Panc1 (cell line): Measurements from ENCODE around the gene OTUD7B. TPM values are rescaled to one million over a fixed set of nuclear protein-coding genes. Genes with fewer than 3 reads are reported as not detected.

Experiments
- ATAC-seq: fragments of 200-7000 bp; cut with Tn5 transposase; 2 replicates; pipeline ENCODE4 v1.9.1; 2020; ENCODE audit warnings: mild to moderate bottlenecking, moderate library complexity
- BruUV-seq: library from RNA; stranded (reverse); fragments of 400-500 nt; replicated peaks from 2 replicates; lab custom pipeline; 2021; lab: Mats Ljungman, UMichigan
- CTCF ChIA-PET: fragments of 300-600 bp; sonication (Branson Sonifier 250); formaldehyde crosslinking; loops from one replicate; lab custom pipeline; 2022; ENCODE audit warnings: antibody characterized with exemption; lab: Charles Lee
- POLR2A ChIA-PET: fragments of 300-600 bp; sonication (Branson Sonifier 250); formaldehyde crosslinking; loops from one replicate; lab custom pipeline; 2022; ENCODE audit warnings: antibody characterized with exemption; lab: Charles Lee
- DNase-seq: peaks from one replicate; pipeline ENCODE4 v3.0.0-alpha.2; 2010; ENCODE audit warnings: low read depth, low spot score
- H3K27ac ChIP-seq: 2 replicates; pipeline ENCODE4 v1.5.1; 2011; ENCODE audit warnings: mild to moderate bottlenecking, low read length, inconsistent platforms
- H3K27me3 ChIP-seq: fragments of 200-500 bp; sonication (Bioruptor generic); 2 replicates; pipeline ENCODE4 v1.6.0; 2014; ENCODE audit warnings: low read length, inconsistent platforms; ENCODE audit not compliant: control insufficient read depth, insufficient read depth
- H3K36me3 ChIP-seq: fragments of 200-500 bp; sonication (Bioruptor generic); 2 replicates; pipeline ENCODE4 v1.5.1; 2014; ENCODE audit warnings: inconsistent platforms, mild to moderate bottlenecking, low read length, moderate library complexity; ENCODE audit not compliant: control insufficient read depth, insufficient read depth
- H3K4me1 ChIP-seq: 2 replicates; pipeline ENCODE4 v1.5.1; 2011; ENCODE audit warnings: inconsistent platforms, mild to moderate bottlenecking, low read length, moderate library complexity; ENCODE audit not compliant: control insufficient read depth, insufficient read depth
- H3K4me3 ChIP-seq, 2 experiments: 2 replicates each; pipeline ENCODE4 v1.5.1; 2011 to 2012; ENCODE audit warnings: low read depth in 2 of 2, low read length in 2 of 2, mild to moderate bottlenecking in 2 of 2, inconsistent platforms in 1 of 2, moderate library complexity in 1 of 2
- H3K9me3 ChIP-seq: fragments of 200-500 bp; sonication (Bioruptor generic); 2 replicates; pipeline ENCODE4 v1.5.1; 2014; ENCODE audit warnings: low read depth, mild to moderate bottlenecking, inconsistent platforms, low read length, moderate library complexity; ENCODE audit not compliant: control insufficient read depth, insufficient read depth
- POLR2AphosphoS5 ChIP-seq: IDR thresholded peaks from 2 replicates; pipeline ENCODE4 v1.6.1; 2012; ENCODE audit warnings: mild to moderate bottlenecking, low read depth, low read length, moderate library complexity
- SIN3A ChIP-seq: IDR thresholded peaks from 2 replicates; pipeline ENCODE4 v1.6.1; 2012; ENCODE audit warnings: low read depth, mild to moderate bottlenecking, low read length, moderate library complexity, borderline replicate concordance; ENCODE audit not compliant: insufficient read depth
- TCF7L2 ChIP-seq: IDR thresholded peaks from 2 replicates; pipeline ENCODE4 v1.6.1; 2011; ENCODE audit warnings: mild to moderate bottlenecking, low read depth, low read length, inconsistent platforms
- in situ Hi-C: cut with HindIII; loops from 2 replicates; pipeline ENCODE4 v1.10.0; 2016; ENCODE audit warnings: low sequenced_read_pairs, low pct_unique_long_range_greater_than_20kb
- intact Hi-C: fragments of 100-400 bp; cut with micrococcal nuclease; formaldehyde crosslinking; loops from one replicate; pipeline ENCODE4 v1.10.0; 2022; ENCODE audit not compliant: unreplicated experiment
- total RNA-seq: library from RNA; stranded (reverse); gene quantifications from one replicate; pipeline ENCODE4 v1.2.1, GENCODE V29; 2021; ENCODE audit not compliant: unreplicated experiment
- TF ChIP-seq, protein P1 (sequence below), 2 experiments: IDR thresholded peaks; 2 replicates each; pipeline ENCODE4 v1.6.1; 2011 to 2012; ENCODE audit warnings: low read depth in 2 of 2, control low read depth in 1 of 2, low read length in 1 of 2, mild to moderate bottlenecking in 1 of 2, moderate library complexity in 1 of 2; ENCODE audit not compliant: insufficient read depth in 1 of 2
- TF ChIP-seq, protein P2 (sequence below): fragments of 450-650 bp; IDR thresholded peaks from 2 replicates; pipeline ENCODE4 v1.5.1; 2017; ENCODE audit warnings: mild to moderate bottlenecking

OTUD7B gene
- total RNA-seq, 1 experiment from 2014 or later = 24.1 TPM

DNA sequence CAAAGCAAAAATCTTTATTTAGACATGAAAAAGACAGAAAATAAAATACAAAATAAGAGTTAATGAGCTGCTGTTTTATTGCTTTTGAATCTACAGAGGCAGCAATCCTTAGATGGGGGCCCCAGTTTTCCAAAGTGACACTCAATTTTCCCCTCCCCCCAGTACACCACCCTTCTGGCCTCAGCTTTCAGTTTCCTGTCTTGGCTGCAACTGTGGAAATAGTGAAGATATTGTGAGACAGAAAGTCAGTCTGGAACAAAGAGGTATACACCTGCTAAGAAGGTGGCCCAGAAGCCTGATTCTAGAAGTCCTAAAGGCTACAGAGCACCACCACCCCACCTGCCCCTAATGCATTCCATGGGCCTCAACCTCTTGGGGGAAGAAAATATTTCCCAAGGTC is 72.8 kb downstream of the OTUD7B start:
- peaks cover 56% of the 10 kb centered on the region for H3K4me1 ChIP-seq
- ChIA-PET POLR2A (no interaction called here), CTCF (interaction anchor here (0.9 kb wide), 1 partner anchor 49 kb away, joined by 4 read pairs; no protein-coding TSS in a partner anchor)
- H3K9me3 ChIP-seq = no peaks in the 10 kb centered on the region
- DNase-seq (no peak), ATAC-seq (no peak)
- intact Hi-C loops = no loop called here
- in situ Hi-C loops = no loop called here
- H3K36me3 ChIP-seq = no peaks in the 10 kb centered on the region
- H3K4me3 ChIP-seq = peak overlapping the region in 1 of 2 experiments; percentile 94; a peak in 3 of 4 replicates
- BruUV-seq = no TSS peak
- no peaks in the 10 kb centered on the region for H3K27me3 ChIP-seq
- TF ChIP-seq, protein P1, sequence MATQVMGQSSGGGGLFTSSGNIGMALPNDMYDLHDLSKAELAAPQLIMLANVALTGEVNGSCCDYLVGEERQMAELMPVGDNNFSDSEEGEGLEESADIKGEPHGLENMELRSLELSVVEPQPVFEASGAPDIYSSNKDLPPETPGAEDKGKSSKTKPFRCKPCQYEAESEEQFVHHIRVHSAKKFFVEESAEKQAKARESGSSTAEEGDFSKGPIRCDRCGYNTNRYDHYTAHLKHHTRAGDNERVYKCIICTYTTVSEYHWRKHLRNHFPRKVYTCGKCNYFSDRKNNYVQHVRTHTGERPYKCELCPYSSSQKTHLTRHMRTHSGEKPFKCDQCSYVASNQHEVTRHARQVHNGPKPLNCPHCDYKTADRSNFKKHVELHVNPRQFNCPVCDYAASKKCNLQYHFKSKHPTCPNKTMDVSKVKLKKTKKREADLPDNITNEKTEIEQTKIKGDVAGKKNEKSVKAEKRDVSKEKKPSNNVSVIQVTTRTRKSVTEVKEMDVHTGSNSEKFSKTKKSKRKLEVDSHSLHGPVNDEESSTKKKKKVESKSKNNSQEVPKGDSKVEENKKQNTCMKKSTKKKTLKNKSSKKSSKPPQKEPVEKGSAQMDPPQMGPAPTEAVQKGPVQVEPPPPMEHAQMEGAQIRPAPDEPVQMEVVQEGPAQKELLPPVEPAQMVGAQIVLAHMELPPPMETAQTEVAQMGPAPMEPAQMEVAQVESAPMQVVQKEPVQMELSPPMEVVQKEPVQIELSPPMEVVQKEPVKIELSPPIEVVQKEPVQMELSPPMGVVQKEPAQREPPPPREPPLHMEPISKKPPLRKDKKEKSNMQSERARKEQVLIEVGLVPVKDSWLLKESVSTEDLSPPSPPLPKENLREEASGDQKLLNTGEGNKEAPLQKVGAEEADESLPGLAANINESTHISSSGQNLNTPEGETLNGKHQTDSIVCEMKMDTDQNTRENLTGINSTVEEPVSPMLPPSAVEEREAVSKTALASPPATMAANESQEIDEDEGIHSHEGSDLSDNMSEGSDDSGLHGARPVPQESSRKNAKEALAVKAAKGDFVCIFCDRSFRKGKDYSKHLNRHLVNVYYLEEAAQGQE (IDR thresholded peaks at IDR 0.05; ENCODE audit: insufficient read depth in 1 of 2, low read depth in 2 of 2, low read length in 1 of 2) = no peak
- TF ChIP-seq, protein P2, sequence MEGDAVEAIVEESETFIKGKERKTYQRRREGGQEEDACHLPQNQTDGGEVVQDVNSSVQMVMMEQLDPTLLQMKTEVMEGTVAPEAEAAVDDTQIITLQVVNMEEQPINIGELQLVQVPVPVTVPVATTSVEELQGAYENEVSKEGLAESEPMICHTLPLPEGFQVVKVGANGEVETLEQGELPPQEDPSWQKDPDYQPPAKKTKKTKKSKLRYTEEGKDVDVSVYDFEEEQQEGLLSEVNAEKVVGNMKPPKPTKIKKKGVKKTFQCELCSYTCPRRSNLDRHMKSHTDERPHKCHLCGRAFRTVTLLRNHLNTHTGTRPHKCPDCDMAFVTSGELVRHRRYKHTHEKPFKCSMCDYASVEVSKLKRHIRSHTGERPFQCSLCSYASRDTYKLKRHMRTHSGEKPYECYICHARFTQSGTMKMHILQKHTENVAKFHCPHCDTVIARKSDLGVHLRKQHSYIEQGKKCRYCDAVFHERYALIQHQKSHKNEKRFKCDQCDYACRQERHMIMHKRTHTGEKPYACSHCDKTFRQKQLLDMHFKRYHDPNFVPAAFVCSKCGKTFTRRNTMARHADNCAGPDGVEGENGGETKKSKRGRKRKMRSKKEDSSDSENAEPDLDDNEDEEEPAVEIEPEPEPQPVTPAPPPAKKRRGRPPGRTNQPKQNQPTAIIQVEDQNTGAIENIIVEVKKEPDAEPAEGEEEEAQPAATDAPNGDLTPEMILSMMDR = no peak
- TF ChIP-seq TCF7L2 = no peak
- no peak for TF ChIP-seq POLR2AphosphoS5
- no peak for TF ChIP-seq SIN3A
- peak overlapping the region; percentile 91 for H3K27ac ChIP-seq

DNA sequence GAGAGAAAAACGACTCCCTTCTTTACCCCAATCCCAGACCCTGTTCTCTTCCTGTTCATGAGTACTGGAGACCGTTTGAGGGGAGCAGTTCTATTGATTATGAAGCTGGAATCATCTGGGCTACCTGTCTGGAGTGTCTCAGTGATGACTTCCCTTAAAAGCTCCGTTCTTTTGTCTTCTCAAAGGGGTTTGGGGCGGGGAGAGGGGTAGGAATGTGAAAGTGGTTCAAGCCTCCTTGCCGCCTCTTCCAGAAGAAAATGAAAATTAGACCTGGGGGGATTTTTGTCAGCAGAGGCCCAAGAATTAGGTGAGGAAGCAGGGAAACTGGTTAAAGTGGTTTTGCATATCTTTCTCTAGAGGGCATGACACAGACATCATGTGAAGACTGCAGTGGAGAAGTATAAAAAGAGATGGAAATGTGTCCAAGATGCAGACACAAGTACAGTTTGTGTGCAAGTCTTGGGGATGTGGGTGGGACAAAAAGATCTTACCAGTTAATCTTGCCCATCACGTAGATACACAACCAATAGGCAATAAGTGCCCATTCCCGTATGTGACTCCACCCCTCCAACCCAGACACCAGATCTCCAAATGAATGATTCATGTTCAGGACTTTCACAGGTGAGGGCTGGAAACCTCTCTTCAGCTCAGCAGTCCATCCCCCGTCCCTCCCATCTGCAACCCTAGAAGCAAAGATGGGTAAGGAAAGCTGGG is 73.4 kb downstream of the OTUD7B start:
- Histone ChIP-seq H3K4me3 (peak overlapping the region; percentile 68 to 94), H3K36me3 (no peaks in the 10 kb centered on the region), H3K9me3 (no peaks in the 10 kb centered on the region), H3K27ac (peak overlapping the region; percentile 91), H3K4me1 (peaks cover 51% of the 10 kb centered on the region), H3K27me3 (no peaks in the 10 kb centered on the region)
- no peak; the same call in 1 of the 2 replicates for TF ChIP-seq POLR2AphosphoS5
- 0 out of 2 replicates have a peak, but pooled peaks have one; percentile 0 for TF ChIP-seq SIN3A
- no peak for TF ChIP-seq TCF7L2
- ATAC-seq (peak; percentile 64), DNase-seq (no peak)
- intact Hi-C loops = no loop called here
- ChIA-PET POLR2A (no interaction called here), CTCF (interaction anchor here (0.9 kb wide), 1 partner anchor 49 kb away, joined by 4 read pairs; no protein-coding TSS in a partner anchor)
- BruUV-seq = no TSS peak
- in situ Hi-C loops = no loop called here
